HG02588 (cell line): ENCODE results near the gene KMT2C.

Source experiments
- ATAC-seq: cut with Tn5 transposase; IDR thresholded peaks from one replicate; pipeline ENCODE4 v1.9.1; 2021; ENCODE audit warnings: mild to moderate bottlenecking, moderate library complexity; ENCODE audit not compliant: unreplicated experiment

The KMT2C gene

GRCh38 chr7:152152267-152152666, 283.5 kb downstream of the KMT2C start:
- no peak for ATAC-seq

- no peak for ATAC-seq
Observed at GRCh38 chr7:152149363-152149762, 286.4 kb downstream of the KMT2C start.

- no peak for ATAC-seq
Observed at GRCh38 chr7:152148706-152149105, 287.1 kb downstream of the KMT2C start.

GRCh38 chr7:152145853-152146466, 289.8 kb downstream of the KMT2C start:
- no peak for ATAC-seq

- no peak for ATAC-seq
Observed at GRCh38 chr7:152144557-152145245, 291.1 kb downstream of the KMT2C start.

GRCh38 chr7:152142976-152143595, 292.7 kb downstream of the KMT2C start:
- no peak for ATAC-seq

GRCh38 chr7:152140560-152140959, 295.2 kb downstream of the KMT2C start:
- ATAC-seq: no peak

- no peak for ATAC-seq
Observed at GRCh38 chr7:152140067-152140466, 295.7 kb downstream of the KMT2C start.

GRCh38 chr7:152137476-152138025, 298.3 kb downstream of the KMT2C start:
- ATAC-seq: no peak

- ATAC-seq: no peak
Observed at GRCh38 chr7:152136686-152137085, 299.1 kb downstream of the KMT2C start.

- ATAC-seq: no peak
Observed at GRCh38 chr7:152133804-152134203, 302.0 kb downstream of the KMT2C start.

- no peak for ATAC-seq
Observed at GRCh38 chr7:152132812-152133211, 303.0 kb downstream of the KMT2C start.

- no peak for ATAC-seq
Observed at GRCh38 chr7:152131981-152132494, 303.8 kb downstream of the KMT2C start.

GRCh38 chr7:152130658-152131590, 304.9 kb downstream of the KMT2C start:
- ATAC-seq: no peak

- no peak for ATAC-seq
Observed at GRCh38 chr7:152129682-152130081, 306.1 kb downstream of the KMT2C start.

- no peak for ATAC-seq
Observed at GRCh38 chr7:152128741-152129461, 306.9 kb downstream of the KMT2C start.

- no peak for ATAC-seq
Observed at GRCh38 chr7:152128252-152128651, 307.6 kb downstream of the KMT2C start.

- ATAC-seq: no peak
Observed at GRCh38 chr7:152127229-152127628, 308.6 kb downstream of the KMT2C start.

- ATAC-seq: no peak
Observed at GRCh38 chr7:152126741-152127140, 309.1 kb downstream of the KMT2C start.

GRCh38 chr7:152122540-152122939, 313.3 kb downstream of the KMT2C start:
- no peak for ATAC-seq
